Loucy (cell line): ENCODE measurements around the gene NOD1.
"Not testable (repeated sequence)": the region's sequence is repeated elsewhere in the genome, so short reads cannot be mapped to it uniquely, and the experiment has no call there.

Experiments used
- H2AFZ ChIP-seq: fragments of 200-600 bp; sonication (generic); 2 replicates; pipeline ENCODE4 v1.6.0; 2016; ENCODE audit warnings: antibody characterized with exemption, mild to moderate bottlenecking, low read length, moderate library complexity
- H3F3A ChIP-seq: fragments of 200-600 bp; 2 replicates; pipeline ENCODE4 v1.6.0; 2016; ENCODE audit warnings: antibody characterized with exemption, low read depth, mild to moderate bottlenecking
- H3K27me3 ChIP-seq: fragments of 200-600 bp; sonication (generic); 2 replicates; pipeline ENCODE4 v1.6.1; 2014; ENCODE audit warnings: low read length, mild to moderate bottlenecking; ENCODE audit not compliant: insufficient read depth, poor library complexity, severe bottlenecking
- H3K36me3 ChIP-seq: fragments of 200-600 bp; sonication (generic); 2 replicates; pipeline ENCODE4 v1.6.1; 2016; ENCODE audit warnings: low read length; ENCODE audit not compliant: insufficient read depth
- H3K4me1 ChIP-seq: fragments of 200-600 bp; sonication (generic); 2 replicates; pipeline ENCODE4 v1.5.1; 2014; ENCODE audit warnings: low read length, mild to moderate bottlenecking; ENCODE audit not compliant: insufficient read depth, poor library complexity, severe bottlenecking
- H3K4me2 ChIP-seq: fragments of 200-600 bp; sonication (generic); 2 replicates; pipeline ENCODE4 v1.6.0; 2014; ENCODE audit warnings: antibody characterized with exemption, low read length, low read depth, mild to moderate bottlenecking; ENCODE audit not compliant: poor library complexity, severe bottlenecking
- H3K4me3 ChIP-seq: fragments of 200-600 bp; sonication (generic); 2 replicates; pipeline ENCODE4 v1.5.1; 2014; ENCODE audit warnings: low read length, mild to moderate bottlenecking, mixed read lengths; ENCODE audit not compliant: poor library complexity, severe bottlenecking
- H3K79me2 ChIP-seq: fragments of 200-600 bp; sonication (generic); 2 replicates; pipeline ENCODE4 v1.6.1; 2014; ENCODE audit warnings: low read length; ENCODE audit not compliant: insufficient read depth
- H3K9ac ChIP-seq: fragments of 200-600 bp; sonication (generic); 2 replicates; pipeline ENCODE4 v1.6.0; 2014; ENCODE audit warnings: mild to moderate bottlenecking, low read depth, low read length, moderate library complexity; ENCODE audit not compliant: poor library complexity, severe bottlenecking
- H3K9me2 ChIP-seq: fragments of 200-600 bp; sonication (generic); replicated peaks from 2 replicates; pipeline ENCODE4 v1.6.1; 2016; ENCODE audit warnings: low read depth, low read length, mixed read lengths
- H3K9me3 ChIP-seq: fragments of 200-600 bp; sonication (generic); 2 replicates; pipeline ENCODE4 v1.6.1; 2014; ENCODE audit warnings: mild to moderate bottlenecking, antibody characterized with exemption, low read length, low read depth; ENCODE audit not compliant: insufficient read depth
- H4K20me1 ChIP-seq: fragments of 200-600 bp; sonication (generic); 2 replicates; pipeline ENCODE4 v1.6.0; 2014; ENCODE audit warnings: antibody characterized with exemption, low read length, mild to moderate bottlenecking; ENCODE audit not compliant: insufficient read depth, poor library complexity, severe bottlenecking
- EZH2phosphoT487 ChIP-seq: fragments of 200-600 bp; IDR thresholded peaks from 2 replicates; pipeline ENCODE4 v1.6.1; 2018; ENCODE audit warnings: antibody characterized with exemption, mild to moderate bottlenecking, moderate library complexity, borderline replicate concordance
- TF ChIP-seq, protein P1 (sequence below): fragments of 200-600 bp; sonication (generic); conservative IDR thresholded peaks from 2 replicates; pipeline ENCODE4 v1.5.1; 2014; ENCODE audit warnings: mild to moderate bottlenecking, antibody characterized with exemption, low read length

The NOD1 gene

GRCh38 chr7:30478349-30479201, at the start of gene NOD1:
Gene NOD1, minus strand, starts transcription at chr7:30478784. Its CDS starts 21,863 bp downstream, at chr7:30456921.
- Histone ChIP-seq H3K9ac (peak within 1 kb of the TSS; percentile 84), H3K4me1 (peaks cover 50% of the 10 kb centered on the region)

GRCh38 chr7:30527297-30527696, 48.7 kb upstream of the NOD1 start:
- H3K9me2 ChIP-seq, H3K4me1 ChIP-seq, H3K79me2 ChIP-seq, H3K9me3 ChIP-seq, H3K9ac ChIP-seq, H2AFZ ChIP-seq, H3K4me3 ChIP-seq, H3K36me3 ChIP-seq, H3F3A ChIP-seq, H3K27me3 ChIP-seq, H4K20me1 ChIP-seq, H3K4me2 ChIP-seq: not testable (repeated sequence)

More at GRCh38 chr7:30478349-30479201, at the start of gene NOD1:
- Histone ChIP-seq H3K79me2 (peaks cover 13% of the 10 kb centered on the region), H3K4me2 (peak within 1 kb of the TSS; percentile 98), H3K9me2 (no peaks in the 10 kb centered on the region), H4K20me1 (no peaks in the 10 kb centered on the region), H2AFZ (peak within 1 kb of the TSS; percentile 99), H3K9me3 (no peaks in the 10 kb centered on the region), H3K4me3 (peak within 1 kb of the TSS; percentile 95), H3K36me3 (no peaks in the 10 kb centered on the region), H3F3A (no peaks in the 10 kb centered on the region), H3K27me3 (no peaks in the 10 kb centered on the region)
- TF ChIP-seq EZH2phosphoT487 = no peak
- TF ChIP-seq, protein P1, sequence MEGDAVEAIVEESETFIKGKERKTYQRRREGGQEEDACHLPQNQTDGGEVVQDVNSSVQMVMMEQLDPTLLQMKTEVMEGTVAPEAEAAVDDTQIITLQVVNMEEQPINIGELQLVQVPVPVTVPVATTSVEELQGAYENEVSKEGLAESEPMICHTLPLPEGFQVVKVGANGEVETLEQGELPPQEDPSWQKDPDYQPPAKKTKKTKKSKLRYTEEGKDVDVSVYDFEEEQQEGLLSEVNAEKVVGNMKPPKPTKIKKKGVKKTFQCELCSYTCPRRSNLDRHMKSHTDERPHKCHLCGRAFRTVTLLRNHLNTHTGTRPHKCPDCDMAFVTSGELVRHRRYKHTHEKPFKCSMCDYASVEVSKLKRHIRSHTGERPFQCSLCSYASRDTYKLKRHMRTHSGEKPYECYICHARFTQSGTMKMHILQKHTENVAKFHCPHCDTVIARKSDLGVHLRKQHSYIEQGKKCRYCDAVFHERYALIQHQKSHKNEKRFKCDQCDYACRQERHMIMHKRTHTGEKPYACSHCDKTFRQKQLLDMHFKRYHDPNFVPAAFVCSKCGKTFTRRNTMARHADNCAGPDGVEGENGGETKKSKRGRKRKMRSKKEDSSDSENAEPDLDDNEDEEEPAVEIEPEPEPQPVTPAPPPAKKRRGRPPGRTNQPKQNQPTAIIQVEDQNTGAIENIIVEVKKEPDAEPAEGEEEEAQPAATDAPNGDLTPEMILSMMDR = 0 out of 2 replicates have a peak, but pooled peaks have one; percentile 10

DNA sequence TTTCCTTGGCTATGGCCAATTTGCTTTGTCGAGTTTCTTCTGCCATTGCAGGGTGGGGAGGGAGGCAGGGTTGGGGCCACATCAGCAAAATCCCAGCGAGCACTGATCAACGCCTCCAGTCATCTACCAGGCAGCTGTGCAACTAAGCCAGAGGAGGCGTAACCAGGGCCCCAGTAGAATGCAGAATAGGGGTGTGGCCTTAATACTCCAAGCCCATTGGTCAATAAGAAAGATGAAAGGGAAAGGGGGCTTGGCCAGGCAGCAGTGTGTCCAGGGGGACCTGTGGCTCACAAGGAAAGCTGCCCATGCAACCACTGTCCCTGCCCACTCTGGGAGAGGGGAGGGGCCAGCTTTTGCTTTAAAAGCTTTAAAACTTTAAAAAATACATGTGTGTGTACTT, 47.6 kb upstream of the NOD1 start:
- H3K4me2 ChIP-seq = no peak overlapping the region
- H3K4me3 ChIP-seq = no peak overlapping the region

More for the DNA sequence above, 47.6 kb upstream of the NOD1 start:
- no peak for TF ChIP-seq EZH2phosphoT487
- TF ChIP-seq, protein P1 = no peak
- Histone ChIP-seq H4K20me1 (no peaks in the 10 kb centered on the region), H3K36me3 (no peaks in the 10 kb centered on the region), H3K9me3 (no peaks in the 10 kb centered on the region), H3K9ac (no peak overlapping the region), H3F3A (no peaks in the 10 kb centered on the region), H3K9me2 (no peaks in the 10 kb centered on the region), H2AFZ (no peak overlapping the region), H3K27me3 (no peaks in the 10 kb centered on the region), H3K4me1 (no peaks in the 10 kb centered on the region), H3K79me2 (no peaks in the 10 kb centered on the region)
